SK-N-MC (cell line): Measurements from ENCODE around the gene PTPRN2.
"Not testable (repeated sequence)": the region's sequence is repeated elsewhere in the genome, so short reads cannot be mapped to it uniquely, and the experiment has no call there.

Source experiments
- DNase-seq: peaks from one replicate; pipeline ENCODE4 v3.0.0-alpha.2; 2011; ENCODE audit warnings: low read depth, low spot score
- H3K27ac ChIP-seq: fragments of 200-600 bp; sonication (generic); 2 replicates; pipeline ENCODE4 v1.5.1; 2016; ENCODE audit warnings: mixed run types
- H3K36me3 ChIP-seq: fragments of 200-600 bp; sonication (generic); 2 replicates; pipeline ENCODE4 v1.6.1; 2017; ENCODE audit warnings: antibody characterized with exemption, low read length, mixed read lengths; ENCODE audit not compliant: insufficient read depth
- H3K4me3 ChIP-seq: fragments of 200-600 bp; sonication (generic); 2 replicates; pipeline ENCODE4 v1.5.1; 2016
- H3K9ac ChIP-seq: fragments of 200-600 bp; sonication (generic); 2 replicates; pipeline ENCODE4 v1.8.0; 2017; ENCODE audit warnings: mixed run types, mixed read lengths; ENCODE audit not compliant: insufficient read length
- H3K9me3 ChIP-seq: fragments of 200-600 bp; sonication (generic); 2 replicates; pipeline ENCODE4 v1.6.1; 2017; ENCODE audit warnings: low read depth, mild to moderate bottlenecking, antibody characterized with exemption, low read length, moderate library complexity, mixed read lengths
- EZH2 ChIP-seq: fragments of 200-600 bp; sonication (generic); IDR thresholded peaks from one replicate; pipeline ENCODE4 v1.6.1; 2017; ENCODE audit warnings: antibody characterized with exemption
- FOXP2 ChIP-seq: optimal IDR thresholded peaks from 2 replicates; pipeline ENCODE3; 2011; ENCODE audit warnings: mild to moderate bottlenecking, moderate library complexity; ENCODE audit not compliant: insufficient read depth; ENCODE audit errors: extremely low read length, control extremely low read depth
- POLR2AphosphoS5 ChIP-seq: IDR thresholded peaks from 2 replicates; pipeline ENCODE4 v1.6.1; 2012; ENCODE audit warnings: mild to moderate bottlenecking, low read depth, low read length, borderline replicate concordance

Gene PTPRN2

DNA sequence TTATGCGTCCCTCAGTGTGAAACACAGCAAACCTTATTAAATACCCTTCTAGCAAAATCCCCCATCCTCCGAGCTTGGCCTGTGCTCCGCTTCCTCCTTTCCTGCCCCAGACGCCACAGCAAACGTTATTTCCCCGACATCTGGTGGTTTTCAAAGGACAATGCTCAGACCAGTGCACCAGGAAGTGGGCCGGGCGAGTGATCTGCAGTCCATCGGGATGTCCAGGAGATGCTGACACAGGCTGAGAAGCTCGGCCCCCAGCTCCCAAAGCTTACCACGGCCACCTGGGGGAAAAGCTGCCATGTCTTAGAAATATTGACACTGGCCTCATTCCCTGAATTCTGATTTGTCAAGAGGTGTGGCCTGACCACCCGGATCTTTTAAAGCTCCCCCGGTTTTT lies 129.5 kb downstream of the PTPRN2 start:
- Histone ChIP-seq H3K4me3 (no peak overlapping the region), H3K27ac (no peak overlapping the region), H3K9me3 (no peaks in the 10 kb centered on the region), H3K9ac (no peak overlapping the region), H3K36me3 (no peaks in the 10 kb centered on the region)
- TF ChIP-seq POLR2AphosphoS5: no peak
- no peak for TF ChIP-seq FOXP2
- TF ChIP-seq EZH2: no peak
- no peak for DNase-seq

DNA sequence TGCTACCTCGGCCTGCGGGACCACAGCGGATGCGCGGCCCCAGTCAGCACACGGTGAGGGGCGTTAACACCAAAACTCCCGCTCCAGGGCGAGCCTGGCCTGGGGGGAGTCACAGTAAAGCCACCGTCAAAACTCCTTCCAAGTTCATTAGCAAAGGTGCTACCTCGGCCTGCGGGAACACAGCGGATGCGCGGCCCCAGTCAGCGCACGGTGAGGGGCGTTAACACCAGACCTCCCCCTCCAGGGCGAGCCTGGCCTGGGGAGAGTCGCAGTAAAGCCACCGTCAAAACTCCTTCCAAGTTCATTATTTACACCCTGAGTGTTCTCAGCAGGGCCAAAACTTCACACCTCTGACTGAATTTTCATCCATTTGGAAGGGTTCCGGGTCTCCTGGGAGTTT lies 130.0 kb downstream of the PTPRN2 start:
- not testable (repeated sequence) for DNase-seq, H3K4me3 ChIP-seq, H3K27ac ChIP-seq, H3K9me3 ChIP-seq, H3K36me3 ChIP-seq, H3K9ac ChIP-seq

DNA sequence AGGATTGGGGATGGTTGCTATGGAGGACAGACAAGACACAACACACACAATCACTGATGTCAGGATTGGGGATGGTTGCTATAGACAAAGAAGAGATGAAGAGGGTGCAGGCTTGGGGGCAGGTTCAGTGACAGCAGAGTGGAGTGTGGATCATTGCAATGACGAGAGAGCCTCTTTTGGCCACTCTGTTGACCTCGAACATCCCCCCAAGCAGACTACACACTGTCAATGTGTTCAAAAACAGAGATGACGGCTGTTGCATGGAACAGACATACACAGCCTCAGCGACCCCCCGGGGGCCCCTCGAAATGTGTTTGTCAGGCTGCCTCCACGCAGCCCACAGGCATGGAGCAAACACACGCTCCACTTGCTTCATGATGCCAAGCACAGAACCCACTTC lies 133.0 kb downstream of the PTPRN2 start:
- Histone ChIP-seq H3K9ac (no peak overlapping the region), H3K4me3 (no peak overlapping the region), H3K27ac (no peak overlapping the region), H3K9me3 (no peaks in the 10 kb centered on the region), H3K36me3 (no peaks in the 10 kb centered on the region)
- no peak for DNase-seq
- TF ChIP-seq POLR2AphosphoS5 (no peak), EZH2 (no peak), FOXP2 (no peak)

- no peak overlapping the region for H3K27ac ChIP-seq
- TF ChIP-seq POLR2AphosphoS5 (no peak), EZH2 (no peak), FOXP2 (no peak)
- no peaks in the 10 kb centered on the region for H3K9me3 ChIP-seq
- no peak overlapping the region for H3K9ac ChIP-seq
- DNase-seq: no peak
- no peak overlapping the region for H3K4me3 ChIP-seq
- H3K36me3 ChIP-seq: no peaks in the 10 kb centered on the region
Measured at GRCh38 chr7:158453663-158454062, 134.0 kb downstream of the PTPRN2 start.

GRCh38 chr7:158452331-158452730 lies 135.3 kb downstream of the PTPRN2 start:
- H3K9me3 ChIP-seq: no peaks in the 10 kb centered on the region
- no peak overlapping the region for H3K27ac ChIP-seq
- H3K36me3 ChIP-seq: no peaks in the 10 kb centered on the region
- DNase-seq: no peak
- TF ChIP-seq POLR2AphosphoS5: no peak
- TF ChIP-seq EZH2: no peak
- no peak for TF ChIP-seq FOXP2
- H3K4me3 ChIP-seq: no peak overlapping the region
- no peak overlapping the region for H3K9ac ChIP-seq

GRCh38 chr7:158450476-158451124 lies 137.0 kb downstream of the PTPRN2 start:
- no peak overlapping the region for H3K9ac ChIP-seq
- no peaks in the 10 kb centered on the region for H3K9me3 ChIP-seq
- no peak for DNase-seq
- no peaks in the 10 kb centered on the region for H3K36me3 ChIP-seq
- no peak overlapping the region for H3K27ac ChIP-seq
- TF ChIP-seq POLR2AphosphoS5: no peak
- no peak for TF ChIP-seq EZH2
- TF ChIP-seq FOXP2: no peak
- H3K4me3 ChIP-seq: no peak overlapping the region

GRCh38 chr7:158449942-158450341 lies 137.7 kb downstream of the PTPRN2 start:
- no peak overlapping the region for H3K27ac ChIP-seq
- H3K9ac ChIP-seq: no peak overlapping the region
- H3K36me3 ChIP-seq: no peaks in the 10 kb centered on the region
- no peak overlapping the region for H3K4me3 ChIP-seq
- no peak for DNase-seq
- TF ChIP-seq POLR2AphosphoS5 (no peak), FOXP2 (no peak), EZH2 (no peak)
- H3K9me3 ChIP-seq: no peaks in the 10 kb centered on the region

- TF ChIP-seq POLR2AphosphoS5 (no peak), FOXP2 (no peak), EZH2 (no peak)
- H3K9me3 ChIP-seq: no peaks in the 10 kb centered on the region
- no peak overlapping the region for H3K4me3 ChIP-seq
- no peak overlapping the region for H3K27ac ChIP-seq
- DNase-seq: no peak
- no peak overlapping the region for H3K9ac ChIP-seq
- H3K36me3 ChIP-seq: no peaks in the 10 kb centered on the region
Measured at GRCh38 chr7:158449266-158449665, 138.4 kb downstream of the PTPRN2 start.

DNA sequence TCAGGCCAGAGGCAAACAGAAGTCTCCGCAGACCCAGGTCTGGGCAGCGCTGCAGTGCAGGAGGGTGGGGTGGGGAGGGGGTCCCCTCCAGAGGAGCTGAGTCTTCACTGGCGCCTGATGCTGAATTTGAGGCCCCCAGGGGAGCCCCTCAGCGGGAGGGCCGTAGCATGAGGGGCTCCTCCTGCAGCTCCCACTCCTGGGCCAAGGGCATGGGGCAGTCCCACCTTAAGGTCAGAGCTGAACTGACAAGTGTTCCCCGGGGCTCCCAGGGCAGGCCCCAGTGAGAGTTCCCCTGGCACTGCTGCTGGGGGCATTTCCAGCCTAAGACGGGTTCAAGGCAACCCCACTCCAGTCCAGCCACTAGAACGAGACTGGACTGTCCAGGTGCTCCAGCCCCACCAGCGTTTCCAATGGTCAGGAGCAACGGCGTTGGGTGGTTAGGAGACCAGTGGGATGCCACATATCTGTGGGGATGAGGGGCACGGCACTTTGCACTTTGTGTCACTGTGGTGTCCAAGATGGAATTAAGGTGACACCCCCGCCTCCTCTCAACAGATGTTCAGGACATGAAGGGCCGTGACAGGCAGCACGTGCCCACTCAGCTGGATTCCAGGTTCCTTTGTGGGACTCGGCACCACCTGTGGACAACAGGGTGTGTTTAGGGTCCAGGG lies 139.1 kb downstream of the PTPRN2 start:
- no peaks in the 10 kb centered on the region for H3K9me3 ChIP-seq
- H3K4me3 ChIP-seq: no peak overlapping the region
- no peak for TF ChIP-seq FOXP2
- TF ChIP-seq EZH2: no peak
- no peak for TF ChIP-seq POLR2AphosphoS5
- no peak overlapping the region for H3K9ac ChIP-seq
- H3K36me3 ChIP-seq: no peaks in the 10 kb centered on the region
- DNase-seq: no peak
- H3K27ac ChIP-seq: no peak overlapping the region
